GM23248 (cell line): ENCODE results near the gene ACO2.
"Not testable (repeated sequence)": the region's sequence is repeated elsewhere in the genome, so short reads cannot be mapped to it uniquely, and the experiment has no call there.

Experiments
- EZH2 ChIP-seq: fragments of 200-600 bp; sonication (generic); IDR thresholded peaks from 2 replicates; pipeline ENCODE4 v1.6.1; 2018; ENCODE audit warnings: antibody characterized with exemption, mild to moderate bottlenecking; ENCODE audit not compliant: insufficient read depth, poor library complexity, severe bottlenecking
- EZH2phosphoT487 ChIP-seq: fragments of 200-600 bp; sonication (generic); IDR thresholded peaks from 2 replicates; pipeline ENCODE4 v1.6.1; 2018; ENCODE audit warnings: antibody characterized with exemption, moderate library complexity, mild to moderate bottlenecking, low read depth; ENCODE audit not compliant: insufficient read depth

DNA sequence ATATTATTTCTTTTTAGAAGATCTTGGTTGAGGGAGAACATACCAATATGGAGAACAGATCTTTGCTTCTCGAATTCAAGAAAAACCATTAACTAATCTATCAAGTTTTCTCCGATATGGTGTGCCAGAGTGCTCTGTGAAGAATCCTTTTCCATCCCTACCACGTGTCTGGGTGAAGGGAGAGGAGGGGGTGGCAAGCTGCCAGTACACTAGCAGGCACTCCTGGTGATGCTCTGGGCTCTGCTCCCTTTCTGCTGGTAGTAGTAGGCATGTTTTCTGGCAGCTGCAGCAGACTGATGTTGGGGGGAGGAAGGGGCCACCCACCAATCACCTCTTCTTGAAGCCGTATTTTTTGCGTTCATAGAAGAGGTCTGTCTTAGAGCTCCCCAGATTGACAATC lies 8.8 kb upstream of the ACO2 start:
- not testable (repeated sequence) for TF ChIP-seq EZH2, EZH2phosphoT487
